K562 (cell line): ENCODE results near the gene TTLL11. TPM values are rescaled to one million over a fixed set of nuclear protein-coding genes. Genes with fewer than 3 reads are reported as not detected.

Experiments used
- ATAC-seq: fragments of 200-7000 bp; cut with Tn5 transposase; 3 replicates; pipeline ENCODE4 v1.9.1; 2020; ENCODE audit warnings: moderate library complexity
- BruUV-seq: library from RNA; stranded (reverse); fragments of 400-500 nt; replicated peaks from 2 replicates; lab custom pipeline; 2021; lab: Mats Ljungman, UMichigan
- CTCF ChIA-PET: fragments of 300-600 bp; formaldehyde crosslinking; extraction: SDS; loops from one replicate; lab custom pipeline; 2021; ENCODE audit warnings: low intra/inter-chr PET ratio; lab: Yijun Ruan, JAX
- POLR2A ChIA-PET: fragments of 300-600, 350-650 bp; sonication (Branson Sonifier 250); formaldehyde crosslinking; extraction: SDS; loops from one replicate; lab custom pipeline; 2021; ENCODE audit warnings: antibody characterized with exemption, inconsistent platforms; lab: Yijun Ruan, JAX
- DNase-seq, 4 experiments: peaks; one replicate each; pipeline versions ENCODE4 v3.0.0 to v3.0.0-alpha.2; 2011 to 2018; ENCODE audit warnings: low spot score in 3 of 4, mixed read lengths in 3 of 4; ENCODE audit errors: extremely low read depth in 1 of 4
- FAIRE-seq: peaks from 2 replicates; lab custom pipeline; 2011; peaks lifted over from hg19 to GRCh38; lab: Jason Lieb, UNC
- H2AFZ ChIP-seq: 2 replicates; pipeline ENCODE4 v1.6.0; 2011; ENCODE audit warnings: low read depth, low read length, control low read depth, inconsistent platforms
- H3K27ac ChIP-seq: fragments of 200-600 bp; 3 replicates; pipeline ENCODE4 v1.8.0; 2011; ENCODE audit warnings: low read depth, mild to moderate bottlenecking, control low read depth, inconsistent platforms, low read length, moderate library complexity, mixed read lengths; ENCODE audit errors: extremely low read depth
- H3K27me3 ChIP-seq, 2 experiments: fragments of 300-600 bp in 1 of 2; 2 replicates in 1 of 2; 3 replicates in 1 of 2; pipeline versions ENCODE4 v1.6.0 to v1.8.0; 2011; ENCODE audit warnings: inconsistent platforms in 2 of 2, low read length in 2 of 2, mild to moderate bottlenecking in 1 of 2, mixed read lengths in 1 of 2, moderate library complexity in 1 of 2; ENCODE audit not compliant: control insufficient read depth in 2 of 2, insufficient read depth in 2 of 2
- H3K36me3 ChIP-seq: fragments of 300-600 bp; 3 replicates; pipeline ENCODE4 v1.8.0; 2011; ENCODE audit warnings: mild to moderate bottlenecking, low read length, inconsistent platforms; ENCODE audit not compliant: control insufficient read depth, insufficient read depth
- H3K4me1 ChIP-seq, 2 experiments: fragments of 200-600 bp in 1 of 2; replicated peaks in 1 of 2; 2 replicates in 1 of 2; 3 replicates in 1 of 2; pipeline versions ENCODE4 v1.5.1 to v1.8.0; 2011; ENCODE audit warnings: inconsistent platforms in 2 of 2, low read length in 2 of 2, mild to moderate bottlenecking in 1 of 2, mixed read lengths in 1 of 2, moderate library complexity in 1 of 2; ENCODE audit not compliant: control insufficient read depth in 2 of 2, insufficient read depth in 2 of 2
- H3K4me2 ChIP-seq: 2 replicates; pipeline ENCODE4 v1.6.1; 2011; ENCODE audit warnings: low read length, control low read depth, inconsistent platforms, mixed read lengths; ENCODE audit not compliant: insufficient read depth
- H3K4me3 ChIP-seq: fragments of 200-600 bp; sonication (generic), shearing (Covaris generic); 2 replicates; pipeline ENCODE4 v1.5.1; 2016; ENCODE audit warnings: control low read depth, inconsistent platforms
- H3K79me2 ChIP-seq: fragments of 200-600 bp; 3 replicates; pipeline ENCODE4 v1.8.0; 2011; ENCODE audit warnings: low read length, inconsistent platforms; ENCODE audit not compliant: control insufficient read depth, insufficient read depth
- H3K9ac ChIP-seq, 2 experiments: 2 replicates each; pipeline versions ENCODE4 v1.6.0 to v1.6.1; 2011; ENCODE audit warnings: low read depth in 2 of 2, low read length in 2 of 2, control low read depth in 1 of 2, inconsistent platforms in 1 of 2, mild to moderate bottlenecking in 1 of 2, mixed read lengths in 1 of 2; ENCODE audit not compliant: insufficient read depth in 1 of 2
- H3K9me1 ChIP-seq: one replicate; pipeline ENCODE4 v1.6.0; 2011; ENCODE audit warnings: inconsistent platforms, mild to moderate bottlenecking, low read length, moderate library complexity; ENCODE audit not compliant: control insufficient read depth, insufficient read depth
- H3K9me3 ChIP-seq: replicated peaks from 2 replicates; pipeline ENCODE4 v1.5.1; 2011; ENCODE audit warnings: low read depth, low read length, inconsistent platforms; ENCODE audit not compliant: control insufficient read depth, insufficient read depth
- H4K20me1 ChIP-seq: replicated peaks from 2 replicates; pipeline ENCODE4 v1.6.1; 2011; ENCODE audit warnings: low read length, inconsistent platforms, mixed read lengths; ENCODE audit not compliant: control insufficient read depth, insufficient read depth
- CSDE1 ChIP-seq, 2 experiments: fragments of 450-650 bp; IDR thresholded peaks; 2 replicates each; pipeline ENCODE4 v1.6.1; 2016; ENCODE audit warnings: mild to moderate bottlenecking in 1 of 2
- DPF2 ChIP-seq: fragments of 450-650 bp; IDR thresholded peaks from 2 replicates; pipeline ENCODE4 v1.6.1; 2016
- ETS2 ChIP-seq: IDR thresholded peaks from 2 replicates; pipeline ENCODE4 v1.6.1; 2016; ENCODE audit warnings: borderline replicate concordance, missing genetic modification characterization, mild to moderate bottlenecking, moderate library complexity, missing compliant biosample characterization; ENCODE audit not compliant: poor library complexity, severe bottlenecking
- FOSL1 ChIP-seq: fragments of 200-800 bp; sonication (Bioruptor generic); conservative IDR thresholded peaks from 2 replicates; pipeline ENCODE4 v1.6.1; 2016; ENCODE audit warnings: missing genetic modification characterization, missing compliant biosample characterization
- GATAD2B ChIP-seq: fragments of 450-650 bp; IDR thresholded peaks from 2 replicates; pipeline ENCODE4 v1.6.1; 2017; ENCODE audit warnings: mild to moderate bottlenecking, borderline replicate concordance
- HDAC6 ChIP-seq: IDR thresholded peaks from 2 replicates; pipeline ENCODE4 v1.6.1; 2012; ENCODE audit warnings: low read depth, mild to moderate bottlenecking, control low read depth, inconsistent platforms, low read length, moderate library complexity
- IRF2 ChIP-seq: sonication (generic); formaldehyde crosslinking; IDR thresholded peaks from 2 replicates; pipeline ENCODE4 v1.8.1; 2022; ENCODE audit warnings: mild to moderate bottlenecking, missing genetic modification reagents
- NELFE ChIP-seq: IDR thresholded peaks from 2 replicates; pipeline ENCODE4 v1.6.1; 2011; ENCODE audit warnings: mild to moderate bottlenecking; ENCODE audit not compliant: insufficient read depth, insufficient read length
- POLR2AphosphoS5 ChIP-seq: IDR thresholded peaks from 2 replicates; pipeline ENCODE4 v1.6.1; 2011; ENCODE audit warnings: mild to moderate bottlenecking, low read depth, low read length, moderate library complexity; ENCODE audit not compliant: control insufficient read depth, insufficient read depth
- ZNF165 ChIP-seq: fragments of 250-450 bp; sonication (Bioruptor Pico); IDR thresholded peaks from 2 replicates; pipeline ENCODE4 v1.4.0; 2020; ENCODE audit warnings: borderline replicate concordance
- ZNF232 ChIP-seq: sonication (generic); formaldehyde crosslinking; IDR thresholded peaks from 2 replicates; pipeline ENCODE4 v1.8.0; 2022; ENCODE audit warnings: mild to moderate bottlenecking, missing genetic modification reagents
- ZSCAN29 ChIP-seq: fragments of 450-650 bp; IDR thresholded peaks from 2 replicates; pipeline ENCODE4 v1.6.1; 2017
- WGBS: fragments of 100-300 bp; shearing (Covaris generic); methylation state at CpG from one replicate; pipeline ENCODE4 v1.1.6; 2016; ENCODE audit warnings: low coverage, mixed read lengths; ENCODE audit not compliant: insufficient coverage; ENCODE audit errors: missing lambda C conversion rate; 5-methylcytosine and 5-hydroxymethylcytosine counted together
- in situ Hi-C: fragments of 300-500 bp; cut with MboI; formaldehyde crosslinking; loops from 4 replicates; pipeline ENCODE4 v1.15.0; 2018; ENCODE audit warnings: inconsistent platforms, mixed read lengths
- intact Hi-C: fragments of 100-400 bp; cut with micrococcal nuclease; formaldehyde crosslinking; loops from 2 replicates; pipeline ENCODE4 v1.14.2; 2022
- polyA plus RNA-seq, 8 experiments: library from polyadenylated mRNA; depleted of rRNA in 4 of 8; stranded (reverse) in 5 of 8; unstranded in 3 of 8; fragments of >200 nt; fragmentation: Nextera tagmentation in 2 of 8; fragmentation: Illumina TruSeq in 1 of 8; extraction: Ambion mirVana in 2 of 8; extraction: Trizol in 1 of 8; gene quantifications; 2 replicates each; pipeline versions ENCODE4 v1.2.1 to v1.2.3, GENCODE V29; 2011 to 2014; ENCODE audit warnings: inconsistent platforms in 1 of 8, missing spikeins in 1 of 8
- total RNA-seq, 7 experiments: library from RNA; depleted of rRNA in 6 of 7; stranded (reverse); fragments of >200 nt in 6 of 7; fragmentation: Illumina TruSeq in 2 of 7; extraction: Trizol in 2 of 7; gene quantifications; 2 replicates each; pipeline versions ENCODE4 v1.2.1 to v1.2.3, GENCODE V29; 2011 to 2021; ENCODE audit warnings: low replicate concordance in 1 of 7
- TF ChIP-seq, protein P1 (sequence below), 2 experiments: fragments of 150-350 bp in 1 of 2; IDR thresholded peaks; 2 replicates each; pipeline ENCODE4 v1.6.1; 2012 to 2016; ENCODE audit warnings: low read depth in 2 of 2, low read length in 2 of 2, mild to moderate bottlenecking in 1 of 2, moderate library complexity in 1 of 2

The TTLL11 gene
- total and polyA plus RNA-seq, 9 of the 15 experiments (the other 6 are each of a cell fraction or from before 2014, with no cell fraction given): 0.83 to 4.4 (median 2.7) TPM

DNA sequence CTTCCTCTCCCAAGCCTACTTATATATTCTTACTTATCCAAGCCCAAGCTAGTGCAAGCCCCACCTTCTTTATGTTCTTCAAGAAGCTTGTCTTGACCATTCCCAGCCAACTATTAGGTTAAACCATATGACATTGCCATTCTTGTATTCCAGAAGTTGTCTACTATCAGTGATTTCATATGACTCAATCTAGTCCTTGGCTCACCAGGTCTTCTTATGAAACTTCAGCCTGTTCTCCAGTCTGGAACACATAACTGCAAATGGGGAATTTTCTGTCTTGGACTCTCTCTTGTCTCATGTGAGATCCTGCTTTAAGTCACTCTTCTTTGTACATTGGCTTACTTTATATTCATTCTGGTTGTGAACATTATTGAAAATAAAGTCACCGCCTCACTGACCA, 130.7 kb downstream of the TTLL11 start:
- Histone ChIP-seq H3K79me2 (no peaks in the 10 kb centered on the region), H3K36me3 (no peaks in the 10 kb centered on the region), H3K4me2 (no peak overlapping the region)
- no peak for TF ChIP-seq CSDE1 (IDR thresholded peaks at IDR 0.05)
- TF ChIP-seq IRF2 (CRISPR knock-in tag): no peak
- no peak for TF ChIP-seq HDAC6
- TF ChIP-seq, protein P1, sequence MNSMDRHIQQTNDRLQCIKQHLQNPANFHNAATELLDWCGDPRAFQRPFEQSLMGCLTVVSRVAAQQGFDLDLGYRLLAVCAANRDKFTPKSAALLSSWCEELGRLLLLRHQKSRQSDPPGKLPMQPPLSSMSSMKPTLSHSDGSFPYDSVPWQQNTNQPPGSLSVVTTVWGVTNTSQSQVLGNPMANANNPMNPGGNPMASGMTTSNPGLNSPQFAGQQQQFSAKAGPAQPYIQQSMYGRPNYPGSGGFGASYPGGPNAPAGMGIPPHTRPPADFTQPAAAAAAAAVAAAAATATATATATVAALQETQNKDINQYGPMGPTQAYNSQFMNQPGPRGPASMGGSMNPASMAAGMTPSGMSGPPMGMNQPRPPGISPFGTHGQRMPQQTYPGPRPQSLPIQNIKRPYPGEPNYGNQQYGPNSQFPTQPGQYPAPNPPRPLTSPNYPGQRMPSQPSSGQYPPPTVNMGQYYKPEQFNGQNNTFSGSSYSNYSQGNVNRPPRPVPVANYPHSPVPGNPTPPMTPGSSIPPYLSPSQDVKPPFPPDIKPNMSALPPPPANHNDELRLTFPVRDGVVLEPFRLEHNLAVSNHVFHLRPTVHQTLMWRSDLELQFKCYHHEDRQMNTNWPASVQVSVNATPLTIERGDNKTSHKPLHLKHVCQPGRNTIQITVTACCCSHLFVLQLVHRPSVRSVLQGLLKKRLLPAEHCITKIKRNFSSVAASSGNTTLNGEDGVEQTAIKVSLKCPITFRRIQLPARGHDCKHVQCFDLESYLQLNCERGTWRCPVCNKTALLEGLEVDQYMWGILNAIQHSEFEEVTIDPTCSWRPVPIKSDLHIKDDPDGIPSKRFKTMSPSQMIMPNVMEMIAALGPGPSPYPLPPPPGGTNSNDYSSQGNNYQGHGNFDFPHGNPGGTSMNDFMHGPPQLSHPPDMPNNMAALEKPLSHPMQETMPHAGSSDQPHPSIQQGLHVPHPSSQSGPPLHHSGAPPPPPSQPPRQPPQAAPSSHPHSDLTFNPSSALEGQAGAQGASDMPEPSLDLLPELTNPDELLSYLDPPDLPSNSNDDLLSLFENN (IDR thresholded peaks at IDR 0.05; ENCODE audit: low read depth in 2 of 2, low read length in 2 of 2): no peak
- no peak for TF ChIP-seq ZNF232
- no peak for TF ChIP-seq POLR2AphosphoS5
- TF ChIP-seq DPF2: no peak
- TF ChIP-seq GATAD2B: no peak
- no peak for TF ChIP-seq ZSCAN29
- TF ChIP-seq ZNF165 (CRISPR knock-in tag): no peak
- TF ChIP-seq ETS2 (tag): no peak
- no peak for TF ChIP-seq FOSL1 (tag)
- TF ChIP-seq NELFE: no peak
- TF ChIP-seq, all 486 proteins: peak for 0
- no peak overlapping the region for H3K4me3 ChIP-seq
- no TSS peak for BruUV-seq
- WGBS: 0% methylated on average over 1 of the region's 1 CpG
- peaks cover 3% of the 10 kb centered on the region; the same call in 1 of the 2 replicates for H4K20me1 ChIP-seq
- H3K27ac ChIP-seq: no peak overlapping the region
- POLR2A ChIA-PET: interaction anchor here (0.6 kb wide), 1 partner anchor 392 kb away, joined by 4 read pairs; no protein-coding TSS in a partner anchor
- ATAC-seq: no peak
- peaks cover 17 to 31% of the 10 kb centered on the region in 2 experiments; a peak in 4 of 5 replicates for H3K27me3 ChIP-seq
- CTCF ChIA-PET: no interaction called here
- no peak overlapping the region for H2AFZ ChIP-seq
- H3K9me3 ChIP-seq: no peaks in the 10 kb centered on the region
- H3K9me1 ChIP-seq: peaks cover 2% of the 10 kb centered on the region
- DNase-seq: no peak
- H3K4me1 ChIP-seq: no peaks in the 10 kb centered on the region
- no peak for FAIRE-seq
- intact Hi-C loops (no loop called here), in situ Hi-C loops (no loop called here)
- H3K9ac ChIP-seq: no peak overlapping the region
